ENCODE measurements around the gene LBP. TPM values are rescaled to one million over a fixed set of nuclear protein-coding genes. Genes with fewer than 3 reads are reported as not detected.

The LBP gene
- polyA plus RNA-seq, 1 of the 3 experiments (the other 2 are of a cell fraction), result 0.03 TPM

DNA sequence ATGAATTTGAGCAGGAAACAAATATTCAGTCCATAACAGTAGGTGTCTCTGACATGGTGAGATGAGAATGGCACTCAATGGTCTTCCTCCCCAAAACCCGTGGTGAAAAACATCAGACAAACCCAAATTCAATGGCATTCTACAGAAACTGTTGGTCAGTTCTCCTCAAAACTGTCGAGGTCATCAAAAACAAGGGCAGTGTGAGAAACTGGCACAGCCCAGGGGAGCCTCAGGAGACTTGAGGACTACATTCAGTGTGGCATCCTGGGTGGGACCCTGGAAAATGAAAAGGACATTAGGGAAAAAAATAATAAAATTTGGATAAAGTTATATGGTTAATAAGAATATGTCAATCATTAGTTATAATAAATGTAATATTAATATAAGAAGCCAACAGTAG lies 40.6 kb downstream of the LBP start:
- Histone ChIP-seq H3K9me2 (no peaks in the 10 kb centered on the region), H3K36me3 (replicated peaks in 1 of 2; ENCODE audit: control insufficient read depth in 1 of 2, insufficient read depth in 2 of 2, low read length in 1 of 2) (no peaks in the 10 kb centered on the region)
- TF ChIP-seq FOSL2 (IDR thresholded peaks at IDR 0.05; ENCODE audit: borderline replicate concordance, low read depth), result no peak
- no peak for TF ChIP-seq FOXM1 (IDR thresholded peaks at IDR 0.05; ENCODE audit: low read depth)
- no peak for TF ChIP-seq TAF1 (IDR thresholded peaks at IDR 0.05; ENCODE audit: borderline replicate concordance, low read depth, low read length)
- no peak for TF ChIP-seq ELF1 (IDR thresholded peaks at IDR 0.05)
- TF ChIP-seq TCF12 (IDR thresholded peaks at IDR 0.05), result no peak
- no peak for TF ChIP-seq RXRA (IDR thresholded peaks at IDR 0.05; ENCODE audit: borderline replicate concordance, low read depth)
- TF ChIP-seq, protein P1, sequence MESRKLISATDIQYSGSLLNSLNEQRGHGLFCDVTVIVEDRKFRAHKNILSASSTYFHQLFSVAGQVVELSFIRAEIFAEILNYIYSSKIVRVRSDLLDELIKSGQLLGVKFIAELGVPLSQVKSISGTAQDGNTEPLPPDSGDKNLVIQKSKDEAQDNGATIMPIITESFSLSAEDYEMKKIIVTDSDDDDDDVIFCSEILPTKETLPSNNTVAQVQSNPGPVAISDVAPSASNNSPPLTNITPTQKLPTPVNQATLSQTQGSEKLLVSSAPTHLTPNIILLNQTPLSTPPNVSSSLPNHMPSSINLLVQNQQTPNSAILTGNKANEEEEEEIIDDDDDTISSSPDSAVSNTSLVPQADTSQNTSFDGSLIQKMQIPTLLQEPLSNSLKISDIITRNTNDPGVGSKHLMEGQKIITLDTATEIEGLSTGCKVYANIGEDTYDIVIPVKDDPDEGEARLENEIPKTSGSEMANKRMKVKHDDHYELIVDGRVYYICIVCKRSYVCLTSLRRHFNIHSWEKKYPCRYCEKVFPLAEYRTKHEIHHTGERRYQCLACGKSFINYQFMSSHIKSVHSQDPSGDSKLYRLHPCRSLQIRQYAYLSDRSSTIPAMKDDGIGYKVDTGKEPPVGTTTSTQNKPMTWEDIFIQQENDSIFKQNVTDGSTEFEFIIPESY (IDR thresholded peaks at IDR 0.05; ENCODE audit: borderline replicate concordance, low read depth), result no peak
- TF ChIP-seq CHD2 (IDR thresholded peaks at IDR 0.05; ENCODE audit: low read length, partially characterized antibody), result no peak
- no peak for TF ChIP-seq RAD21 (IDR thresholded peaks at IDR 0.05; ENCODE audit: low read length)

DNA sequence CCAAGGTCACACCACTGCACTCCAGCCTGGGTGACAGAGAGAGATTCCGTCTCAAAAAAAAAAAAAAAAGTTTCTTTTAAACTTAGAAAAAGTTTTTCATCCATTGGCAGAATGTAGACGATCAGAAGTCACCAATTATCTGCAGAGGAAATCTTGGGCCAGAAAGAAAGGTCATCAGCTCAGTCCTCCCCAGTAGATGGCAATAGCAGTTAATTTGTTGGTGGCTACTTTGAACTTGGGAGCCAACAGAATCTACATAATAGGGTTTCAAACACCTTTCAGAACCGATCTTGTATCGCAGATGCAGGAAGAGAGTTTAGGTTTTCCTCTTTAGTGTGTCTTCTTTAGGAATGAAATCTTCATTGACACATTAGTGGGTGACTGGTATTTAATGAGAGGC lies 41.7 kb downstream of the LBP start:
- ChIA-PET CTCF (interaction anchor here (0.7 to 1.4 kb wide), 4 partner anchors 18 to 97 kb away, joined by 3 to 7 read pairs (median 3); no protein-coding TSS in a partner anchor), POLR2A (no interaction called here)
- DNase-seq, result no peak
- Histone ChIP-seq H3K36me3 (replicated peaks in 1 of 2; ENCODE audit: control insufficient read depth in 1 of 2, insufficient read depth in 2 of 2, low read length in 1 of 2) (no peaks in the 10 kb centered on the region), H3K27ac (ENCODE audit: low read depth in 2 of 2, low read length in 1 of 2) (no peak overlapping the region), H4K20me1 (ENCODE audit: insufficient read depth) (no peaks in the 10 kb centered on the region), H3K79me2 (ENCODE audit: insufficient read depth) (no peaks in the 10 kb centered on the region), H3K4me2 (no peak overlapping the region), H3K9me2 (no peaks in the 10 kb centered on the region), H3K27me3 (ENCODE audit: insufficient read depth) (no peaks in the 10 kb centered on the region; the same call in 1 of the 2 replicates), H3K4me3 (ENCODE audit: low read depth in 2 of 2, low read length in 1 of 2) (no peak overlapping the region), H3K9me3 (no peaks in the 10 kb centered on the region), H3K4me1 (ENCODE audit: control insufficient read depth in 1 of 2, insufficient read depth in 2 of 2, low read depth in 1 of 2, low read length in 1 of 2) (no peaks in the 10 kb centered on the region; a peak in 1 of 4 replicates), H3K9ac (no peak overlapping the region), H3F3A (replicated peaks; ENCODE audit: insufficient read depth) (no peaks in the 10 kb centered on the region), H2AFZ (ENCODE audit: low read depth) (no peak overlapping the region)
- TF ChIP-seq YY1 (IDR thresholded peaks at IDR 0.05; ENCODE audit: low read depth) (no peak), CHD2 (IDR thresholded peaks at IDR 0.05; ENCODE audit: low read length, partially characterized antibody) (no peak), RAD21 (IDR thresholded peaks at IDR 0.05; ENCODE audit: low read length) (no peak)
- TF ChIP-seq, protein P2, sequence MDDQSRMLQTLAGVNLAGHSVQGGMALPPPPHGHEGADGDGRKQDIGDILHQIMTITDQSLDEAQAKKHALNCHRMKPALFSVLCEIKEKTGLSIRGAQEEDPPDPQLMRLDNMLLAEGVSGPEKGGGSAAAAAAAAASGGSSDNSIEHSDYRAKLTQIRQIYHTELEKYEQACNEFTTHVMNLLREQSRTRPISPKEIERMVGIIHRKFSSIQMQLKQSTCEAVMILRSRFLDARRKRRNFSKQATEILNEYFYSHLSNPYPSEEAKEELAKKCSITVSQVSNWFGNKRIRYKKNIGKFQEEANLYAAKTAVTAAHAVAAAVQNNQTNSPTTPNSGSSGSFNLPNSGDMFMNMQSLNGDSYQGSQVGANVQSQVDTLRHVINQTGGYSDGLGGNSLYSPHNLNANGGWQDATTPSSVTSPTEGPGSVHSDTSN (IDR thresholded peaks at IDR 0.05), result no peak
- TF ChIP-seq, protein P3, sequence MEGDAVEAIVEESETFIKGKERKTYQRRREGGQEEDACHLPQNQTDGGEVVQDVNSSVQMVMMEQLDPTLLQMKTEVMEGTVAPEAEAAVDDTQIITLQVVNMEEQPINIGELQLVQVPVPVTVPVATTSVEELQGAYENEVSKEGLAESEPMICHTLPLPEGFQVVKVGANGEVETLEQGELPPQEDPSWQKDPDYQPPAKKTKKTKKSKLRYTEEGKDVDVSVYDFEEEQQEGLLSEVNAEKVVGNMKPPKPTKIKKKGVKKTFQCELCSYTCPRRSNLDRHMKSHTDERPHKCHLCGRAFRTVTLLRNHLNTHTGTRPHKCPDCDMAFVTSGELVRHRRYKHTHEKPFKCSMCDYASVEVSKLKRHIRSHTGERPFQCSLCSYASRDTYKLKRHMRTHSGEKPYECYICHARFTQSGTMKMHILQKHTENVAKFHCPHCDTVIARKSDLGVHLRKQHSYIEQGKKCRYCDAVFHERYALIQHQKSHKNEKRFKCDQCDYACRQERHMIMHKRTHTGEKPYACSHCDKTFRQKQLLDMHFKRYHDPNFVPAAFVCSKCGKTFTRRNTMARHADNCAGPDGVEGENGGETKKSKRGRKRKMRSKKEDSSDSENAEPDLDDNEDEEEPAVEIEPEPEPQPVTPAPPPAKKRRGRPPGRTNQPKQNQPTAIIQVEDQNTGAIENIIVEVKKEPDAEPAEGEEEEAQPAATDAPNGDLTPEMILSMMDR (IDR thresholded peaks at IDR 0.05), result peak; percentile 15; the same call in 1 of the 2 replicates
- 57% methylated on average over 4 of the region's 4 CpGs for WGBS (ENCODE audit: low lambda C conversion rate)

More for the DNA sequence above, 40.6 kb downstream of the LBP start:
- Histone ChIP-seq H2AFZ (ENCODE audit: low read depth) (no peak overlapping the region), H3K79me2 (ENCODE audit: insufficient read depth) (no peaks in the 10 kb centered on the region), H3K27me3 (ENCODE audit: insufficient read depth) (peaks cover 2% of the 10 kb centered on the region; the same call in 1 of the 2 replicates), H3F3A (replicated peaks; ENCODE audit: insufficient read depth) (no peaks in the 10 kb centered on the region), H3K4me2 (no peak overlapping the region), H3K4me3 (ENCODE audit: low read depth in 2 of 2, low read length in 1 of 2) (no peak overlapping the region), H3K27ac (ENCODE audit: low read depth in 2 of 2, low read length in 1 of 2) (no peak overlapping the region), H3K9ac (no peak overlapping the region), H3K9me3 (no peaks in the 10 kb centered on the region), H3K4me1 (ENCODE audit: control insufficient read depth in 1 of 2, insufficient read depth in 2 of 2, low read depth in 1 of 2, low read length in 1 of 2) (no peaks in the 10 kb centered on the region), H4K20me1 (ENCODE audit: insufficient read depth) (no peaks in the 10 kb centered on the region)
- WGBS (ENCODE audit: low lambda C conversion rate), result 15% methylated on average over 2 of the region's 2 CpGs
- no peak for DNase-seq
- CTCF ChIA-PET, result interaction anchor here (1.2 to 1.4 kb wide), 3 partner anchors 19 to 22 kb away, joined by 3 to 7 read pairs (median 3); no protein-coding TSS in a partner anchor
- POLR2A ChIA-PET, result no interaction called here
